Neuronal stem cell (in vitro differentiated cells): Measurements from ENCODE around the gene SLC1A7.
A peak's percentile ranks its signal among the peaks of the same experiment; 100 is the strongest.

Source experiments
- DNase-seq: peaks from one replicate; pipeline ENCODE4 v3.0.0-alpha.2; 2013; ENCODE audit warnings: low spot score
- H2AFZ ChIP-seq: one replicate; pipeline ENCODE4 v1.6.1; 2013; ENCODE audit warnings: mild to moderate bottlenecking, low read length, inconsistent platforms
- H2AK5ac ChIP-seq: 2 replicates; pipeline ENCODE4 v1.6.1; 2013; ENCODE audit warnings: low read depth, mild to moderate bottlenecking, inconsistent platforms, low read length, moderate library complexity, mixed read lengths
- H2BK120ac ChIP-seq: 2 replicates; pipeline ENCODE4 v1.6.1; 2013; ENCODE audit warnings: low read depth, mild to moderate bottlenecking, inconsistent platforms, low read length, moderate library complexity, mixed read lengths
- H2BK12ac ChIP-seq: one replicate; pipeline ENCODE4 v1.6.1; 2013; ENCODE audit warnings: low read length, inconsistent platforms
- H2BK15ac ChIP-seq: 2 replicates; pipeline ENCODE4 v1.6.1; 2013; ENCODE audit warnings: mild to moderate bottlenecking, low read length, inconsistent platforms, mixed read lengths
- H2BK5ac ChIP-seq: one replicate; pipeline ENCODE4 v1.6.1; 2013; ENCODE audit warnings: inconsistent platforms, mild to moderate bottlenecking, low read length, moderate library complexity
- H3K14ac ChIP-seq: one replicate; pipeline ENCODE4 v1.6.1; 2013; ENCODE audit warnings: low read length, inconsistent platforms
- H3K18ac ChIP-seq: 2 replicates; pipeline ENCODE4 v1.6.1; 2013; ENCODE audit warnings: low read length, inconsistent platforms
- H3K23ac ChIP-seq: 2 replicates; pipeline ENCODE4 v1.6.1; 2013; ENCODE audit warnings: low read depth, mild to moderate bottlenecking, mixed read lengths, low read length, inconsistent platforms; ENCODE audit not compliant: poor library complexity
- H3K27ac ChIP-seq: replicated peaks from 3 replicates; pipeline ENCODE4 v1.5.1; 2013; ENCODE audit warnings: low read length, inconsistent platforms
- H3K27me3 ChIP-seq, 3 experiments: 2 replicates each; pipeline ENCODE4 v1.6.1; 2013; ENCODE audit warnings: low read length in 3 of 3, mild to moderate bottlenecking in 2 of 3, inconsistent platforms in 1 of 3, low read depth in 1 of 3, mixed read lengths in 1 of 3, moderate library complexity in 1 of 3; ENCODE audit not compliant: control insufficient read depth in 3 of 3, insufficient read depth in 3 of 3
- H3K36me3 ChIP-seq, 2 donors: replicated peaks in 1 of 2; 2 replicates each; pipeline ENCODE4 v1.6.1; 2013; ENCODE audit warnings: low read length in 2 of 2; ENCODE audit not compliant: control insufficient read depth in 2 of 2, insufficient read depth in 2 of 2
- H3K4ac ChIP-seq: 2 replicates; pipeline ENCODE4 v1.6.1; 2013; ENCODE audit warnings: inconsistent platforms, mild to moderate bottlenecking, low read length, moderate library complexity
- H3K4me1 ChIP-seq, 2 donors: 1 replicate in 1 of 2; 2 replicates in 1 of 2; pipeline ENCODE4 v1.6.1; 2013; ENCODE audit warnings: low read length in 2 of 2, low read depth in 1 of 2; ENCODE audit not compliant: control insufficient read depth in 2 of 2, insufficient read depth in 1 of 2
- H3K4me2 ChIP-seq: one replicate; pipeline ENCODE4 v1.6.1; 2013; ENCODE audit warnings: mild to moderate bottlenecking, low read length, inconsistent platforms; ENCODE audit not compliant: insufficient read depth, poor library complexity, severe bottlenecking
- H3K4me3 ChIP-seq, 2 donors: 2 replicates each; pipeline ENCODE4 v1.5.1; 2013; ENCODE audit warnings: low read length in 2 of 2, mild to moderate bottlenecking in 2 of 2, inconsistent platforms in 1 of 2, moderate library complexity in 1 of 2
- H3K79me1 ChIP-seq: one replicate; pipeline ENCODE4 v1.6.1; 2013; ENCODE audit warnings: low read depth, mild to moderate bottlenecking, inconsistent platforms, low read length, moderate library complexity
- H3K9ac ChIP-seq: one replicate; pipeline ENCODE4 v1.6.1; 2013; ENCODE audit warnings: mild to moderate bottlenecking, low read depth, low read length, inconsistent platforms; ENCODE audit not compliant: poor library complexity
- H3K9me3 ChIP-seq, 2 donors: replicated peaks in 1 of 2; 2 replicates each; pipeline versions ENCODE3 to v1.6.1; 2013; ENCODE audit warnings: low read length in 2 of 2, mild to moderate bottlenecking in 2 of 2, inconsistent platforms in 1 of 2, low read depth in 1 of 2, mixed read lengths in 1 of 2, moderate library complexity in 1 of 2; ENCODE audit not compliant: control insufficient read depth in 2 of 2, insufficient read depth in 1 of 2
- H4K8ac ChIP-seq: one replicate; pipeline ENCODE4 v1.6.1; 2013; ENCODE audit warnings: low read depth, mild to moderate bottlenecking, inconsistent platforms, low read length, moderate library complexity
- H4K91ac ChIP-seq: one replicate; pipeline ENCODE4 v1.6.1; 2013; ENCODE audit warnings: low read length, low read depth, mild to moderate bottlenecking, inconsistent platforms; ENCODE audit not compliant: poor library complexity
- WGBS, 2 donors: extraction: QIAGEN DNeasy Blood & Tissue Kit; methylation state at CpG; one replicate each; pipeline ENCODE4 v1.1.7; 2013; ENCODE audit warnings: missing lambda C conversion rate in 2 of 2, mixed read lengths in 1 of 2; ENCODE audit not compliant: insufficient read length in 2 of 2, insufficient replicate concordance in 1 of 2; ENCODE audit errors: extremely low coverage in 2 of 2; 5-methylcytosine and 5-hydroxymethylcytosine counted together

SLC1A7 gene

GRCh38 chr1:53122201-53122885 lies 20.1 kb downstream of the SLC1A7 start:
- H2BK15ac ChIP-seq = no peak overlapping the region
- H4K8ac ChIP-seq = no peak overlapping the region
- no peaks in the 10 kb centered on the region for H3K9me3 ChIP-seq
- no peak overlapping the region for H3K9ac ChIP-seq
- WGBS, 2 donors = no CpG with 5 or more reads among the region's 10 CpGs
- H2BK12ac ChIP-seq = no peak overlapping the region
- H2AFZ ChIP-seq = peak overlapping the region; percentile 79
- H3K23ac ChIP-seq = peak overlapping the region; percentile 3
- no peaks in the 10 kb centered on the region for H3K36me3 ChIP-seq
- peaks cover 0 to 62% (median 4%) of the 10 kb centered on the region in 3 experiments for H3K27me3 ChIP-seq
- peaks cover 12 to 20% of the 10 kb centered on the region in 2 donors for H3K4me1 ChIP-seq
- H3K4me3 ChIP-seq = no peak overlapping the region
- DNase-seq = no peak
- H3K27ac ChIP-seq = no peak overlapping the region
- no peaks in the 10 kb centered on the region for H3K79me1 ChIP-seq
- no peak overlapping the region for H2BK5ac ChIP-seq
- H3K18ac ChIP-seq = peak overlapping the region; percentile 29
- no peak overlapping the region for H3K4ac ChIP-seq
- H2BK120ac ChIP-seq = peak overlapping the region; percentile 11
- H3K4me2 ChIP-seq = no peak overlapping the region
- H2AK5ac ChIP-seq = no peak overlapping the region
- H4K91ac ChIP-seq = no peak overlapping the region
- no peak overlapping the region for H3K14ac ChIP-seq

GRCh38 chr1:53121319-53122172 lies 20.9 kb downstream of the SLC1A7 start:
- Histone ChIP-seq H3K79me1 (peaks cover 3% of the 10 kb centered on the region), H2BK12ac (no peak overlapping the region), H3K27me3 (peaks cover 0 to 66% (median 8%) of the 10 kb centered on the region in 3 experiments), H2BK5ac (no peak overlapping the region), H3K36me3 (no peaks in the 10 kb centered on the region), H2AFZ (peak overlapping the region; percentile 79), H2AK5ac (no peak overlapping the region), H3K18ac (peak overlapping the region; percentile 50), H3K27ac (no peak overlapping the region), H2BK120ac (no peak overlapping the region), H3K14ac (no peak overlapping the region), H2BK15ac (no peak overlapping the region), H4K8ac (no peak overlapping the region), H3K23ac (peak overlapping the region; percentile 8), H3K9me3 (no peaks in the 10 kb centered on the region), H3K4me2 (no peak overlapping the region), H3K4me1 (peaks cover 12 to 21% of the 10 kb centered on the region in 2 donors), H4K91ac (no peak overlapping the region), H3K4ac (no peak overlapping the region), H3K9ac (peak overlapping the region; percentile 53), H3K4me3 (no peak overlapping the region)
- DNase-seq = no peak
- WGBS, 2 donors = no CpG with 5 or more reads among the region's 18 CpGs

DNA sequence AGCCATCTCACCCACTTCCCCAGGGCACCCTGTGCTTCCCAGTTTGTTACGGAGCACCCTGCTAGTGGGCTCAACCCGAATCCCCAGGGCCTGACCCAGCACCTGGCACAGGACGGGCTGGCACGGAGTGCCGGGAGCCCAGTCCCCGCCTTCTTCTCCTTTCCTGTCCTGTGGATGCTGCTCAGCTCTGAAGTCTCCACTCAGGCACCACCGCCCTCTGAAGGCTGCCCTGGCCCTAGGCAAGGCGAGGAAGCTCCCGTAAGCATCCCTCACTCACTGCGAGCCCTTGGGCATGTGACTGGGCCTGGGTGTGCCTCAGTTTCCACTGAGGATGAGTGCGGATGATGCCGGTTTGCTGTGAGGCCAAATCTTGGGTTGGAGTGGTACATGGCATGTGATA lies 21.8 kb downstream of the SLC1A7 start:
- no peak overlapping the region for H2BK120ac ChIP-seq
- no CpG with 5 or more reads among the region's 12 CpGs for WGBS, 2 donors
- H3K27ac ChIP-seq = no peak overlapping the region
- H3K23ac ChIP-seq = no peak overlapping the region
- H3K14ac ChIP-seq = no peak overlapping the region
- peak overlapping the region; percentile 19 for H3K4me2 ChIP-seq
- H4K8ac ChIP-seq = no peak overlapping the region
- peak overlapping the region; percentile 55 for H3K18ac ChIP-seq
- peaks cover 3% of the 10 kb centered on the region for H3K79me1 ChIP-seq
- no peak overlapping the region for H2BK15ac ChIP-seq
- no peaks in the 10 kb centered on the region for H3K9me3 ChIP-seq
- H3K27me3 ChIP-seq = peaks cover 0 to 68% (median 8%) of the 10 kb centered on the region in 3 experiments
- H4K91ac ChIP-seq = no peak overlapping the region
- no peak overlapping the region for H3K4ac ChIP-seq
- H2AK5ac ChIP-seq = no peak overlapping the region
- no peak for DNase-seq
- H2BK12ac ChIP-seq = peak overlapping the region; percentile 24
- no peaks in the 10 kb centered on the region for H3K36me3 ChIP-seq
- H3K9ac ChIP-seq = no peak overlapping the region
- H3K4me3 ChIP-seq = no peak overlapping the region
- no peak overlapping the region for H2BK5ac ChIP-seq
- no peak overlapping the region for H2AFZ ChIP-seq
- peaks cover 13 to 26% of the 10 kb centered on the region in 2 donors for H3K4me1 ChIP-seq

DNA sequence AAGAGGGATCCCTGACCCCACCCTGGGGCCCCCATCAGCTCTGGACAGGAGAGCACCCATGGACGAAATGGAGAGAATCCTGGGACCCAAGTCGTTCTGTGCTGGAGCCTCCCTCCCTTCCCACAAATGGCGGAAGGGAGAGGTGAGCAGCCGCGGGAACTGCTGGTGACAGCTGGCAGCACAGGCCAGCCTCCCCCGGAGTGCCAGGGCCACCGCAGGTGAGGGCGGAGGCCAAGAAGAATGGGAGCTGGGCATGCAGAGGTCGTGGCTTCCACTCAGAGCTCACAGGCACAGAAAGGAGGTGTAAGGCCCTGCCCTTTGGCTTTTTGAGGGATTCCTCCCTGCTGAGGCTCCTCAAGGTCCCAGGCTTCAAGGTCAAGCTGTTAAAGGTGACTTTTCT lies 24.6 kb downstream of the SLC1A7 start:
- Histone ChIP-seq H3K27ac (no peak overlapping the region), H3K23ac (peak overlapping the region; percentile 70), H3K14ac (no peak overlapping the region), H2BK12ac (no peak overlapping the region), H3K36me3 (no peaks in the 10 kb centered on the region), H3K9ac (no peak overlapping the region), H2AK5ac (peak overlapping the region; percentile 68), H2AFZ (no peak overlapping the region), H4K8ac (no peak overlapping the region), H2BK15ac (peak overlapping the region; percentile 80), H2BK120ac (no peak overlapping the region), H3K79me1 (peaks cover 3% of the 10 kb centered on the region), H3K4me3 (no peak overlapping the region), H3K9me3 (no peaks in the 10 kb centered on the region), H3K4me2 (no peak overlapping the region), H3K4ac (no peak overlapping the region), H3K18ac (peak overlapping the region; percentile 45), H2BK5ac (no peak overlapping the region), H3K27me3 (peaks cover 0 to 48% (median 13%) of the 10 kb centered on the region in 3 experiments), H3K4me1 (peaks cover 13 to 32% of the 10 kb centered on the region in 2 donors), H4K91ac (no peak overlapping the region)
- DNase-seq = no peak
- no CpG with 5 or more reads among the region's 9 CpGs for WGBS, 2 donors
